Ovary (tissue), 9 donors: ENCODE measurements around the gene XPO6. TPM values are rescaled to one million over a fixed set of nuclear protein-coding genes. Genes with fewer than 3 reads are reported as not detected.

ENCODE experiments used
- DNase-seq, 5 donors: peaks; one replicate each; pipeline ENCODE4 v3.0.0-alpha.2; 2019 to 2020
- H3K27ac ChIP-seq, 2 donors: fragments of 200-600 bp; one replicate each; pipeline versions ENCODE4 v1.5.1 to v1.8.0; 2019 to 2022
- H3K27me3 ChIP-seq: fragments of 200-600 bp; one replicate; pipeline ENCODE4 v1.8.0; 2022
- H3K36me3 ChIP-seq: fragments of 200-600 bp; sonication (generic); one replicate; pipeline ENCODE4 v1.5.1; 2019
- H3K4me1 ChIP-seq: one replicate; pipeline ENCODE4 v1.8.1; 2013; ENCODE audit warnings: mild to moderate bottlenecking, moderate library complexity; ENCODE audit not compliant: insufficient read depth
- H3K4me3 ChIP-seq: fragments of 200-600 bp; sonication (generic); one replicate; pipeline ENCODE4 v1.5.1; 2017
- H3K9me3 ChIP-seq, 2 donors: fragments of 200-600 bp in 1 of 2; sonication (generic) in 1 of 2; one replicate each; pipeline versions ENCODE4 v1.5.1 to v1.8.1; 2013 to 2019; ENCODE audit warnings: mild to moderate bottlenecking in 1 of 2, moderate library complexity in 1 of 2
- CTCF ChIP-seq, 3 donors: fragments of 450-650 bp in 2 of 3; fragments of 200-600 bp in 1 of 3; IDR thresholded peaks; one replicate each; pipeline versions ENCODE4 v1.5.1 to v1.8.0; 2016 to 2022; ENCODE audit warnings: antibody characterized with exemption in 3 of 3, mild to moderate bottlenecking in 1 of 3
- EP300 ChIP-seq: sonication (generic); formaldehyde crosslinking; IDR thresholded peaks from one replicate; pipeline ENCODE4 v1.6.1; 2017; ENCODE audit warnings: antibody characterized with exemption
- POLR2A ChIP-seq: fragments of 450-650 bp; IDR thresholded peaks from one replicate; pipeline ENCODE4 v1.6.1; 2017; ENCODE audit warnings: antibody characterized with exemption, mild to moderate bottlenecking, moderate library complexity
- WGBS, 3 donors: extraction: QIAGEN DNeasy Blood & Tissue Kit in 1 of 3; methylation state at CpG; one replicate each; pipeline versions ENCODE4 v1.1.5 to v1.1.7; 2013 to 2017; 5-methylcytosine and 5-hydroxymethylcytosine counted together
- intact Hi-C, 4 donors: fragments of 100-400 bp; cut with DNase I; formaldehyde crosslinking; loops; one replicate each; pipeline versions ENCODE4 v1.11.0 to v1.15.1; 2022 to 2023
- polyA plus RNA-seq, 2 donors: library from polyadenylated mRNA; stranded (reverse); fragments of 200-250 nt in 1 of 2; fragments of 350-450 nt in 1 of 2; fragmentation: Illumina TruSeq in 1 of 2; extraction: RNeasy Lipid Tissue Mini Kit (QIAGEN cat#74804) in 1 of 2; gene quantifications; one replicate each; pipeline ENCODE4 v1.2.3, GENCODE V29; 2013 to 2014
- total RNA-seq, 7 donors: library from RNA; depleted of rRNA in 2 of 7; stranded (reverse); fragments of >200 nt in 2 of 7; fragmentation: NEBNext Ultra II Directional in 3 of 7; extraction: Animal tissue kit (Norgen Biotek cat#: 25700) in 3 of 7; gene quantifications; one replicate each; pipeline versions ENCODE4 v1.1.0 to v1.2.4, GENCODE V29; 2016 to 2023
- donor health status: DM: no; HTN: no; CAD: no; lungs with moderate emphysema.
- donor health status: DM: no; HTN: no; CAD: no.
- donor health status: Bipolar disorder and iron deficiency.
- donor health status: DM: yes; HTN: yes; CAD: no.
- donor health status: DM: no; HTN: no; CAD: no.
- donor health status: DM: yes; HTN: yes; CAD: no.

The XPO6 gene
- total and polyA plus RNA-seq, 9 donors, result 30.3 to 98.2 (median 65.0) TPM

GRCh38 chr16:28161626-28162025, 50.1 kb downstream of the XPO6 start:
- no peak for DNase-seq
- Histone ChIP-seq H3K36me3 (no peaks in the 10 kb centered on the region), H3K4me1 (peaks cover 8% of the 10 kb centered on the region), H3K27ac (no peak overlapping the region), H3K9me3 (no peaks in the 10 kb centered on the region), H3K27me3 (no peaks in the 10 kb centered on the region), H3K4me3 (no peak overlapping the region)
- TF ChIP-seq EP300 (no peak), CTCF (IDR thresholded peaks at IDR 0.05) (no peak), POLR2A (no peak)
- intact Hi-C loops, result no loop called here

GRCh38 chr16:28158136-28158535, 53.6 kb downstream of the XPO6 start:
- DNase-seq, result no peak
- intact Hi-C loops, result no loop called here
- Histone ChIP-seq H3K4me3 (no peak overlapping the region), H3K27ac (no peak overlapping the region), H3K36me3 (no peaks in the 10 kb centered on the region), H3K9me3 (no peaks in the 10 kb centered on the region), H3K4me1 (peaks cover 3% of the 10 kb centered on the region), H3K27me3 (no peaks in the 10 kb centered on the region)
- 8 to 11% (median 10%) methylated on average over 1 of the region's 1 CpG for WGBS, 3 donors
- TF ChIP-seq CTCF (IDR thresholded peaks at IDR 0.05) (no peak), EP300 (no peak), POLR2A (no peak)

- peaks cover 3% of the 10 kb centered on the region for H3K4me1 ChIP-seq
- intact Hi-C loops, result no loop called here
- H3K27ac ChIP-seq, result no peak overlapping the region
- WGBS, 3 donors, result 96 to 97% (median 96%) methylated on average over 10 of the region's 10 CpGs
- no peak overlapping the region for H3K4me3 ChIP-seq
- no peak for DNase-seq
- no peaks in the 10 kb centered on the region for H3K27me3 ChIP-seq
- H3K9me3 ChIP-seq, result no peaks in the 10 kb centered on the region
- H3K36me3 ChIP-seq, result no peaks in the 10 kb centered on the region
- TF ChIP-seq CTCF (IDR thresholded peaks at IDR 0.05) (no peak), EP300 (no peak), POLR2A (no peak)
Observed at GRCh38 chr16:28156056-28156680, 55.6 kb downstream of the XPO6 start.

- WGBS, 3 donors, result 75 to 83% (median 81%) methylated on average over 3 of the region's 3 CpGs
- intact Hi-C loops, result no loop called here
- H3K27me3 ChIP-seq, result no peaks in the 10 kb centered on the region
- peaks cover 3% of the 10 kb centered on the region for H3K4me1 ChIP-seq
- no peak overlapping the region for H3K27ac ChIP-seq
- no peak for DNase-seq
- H3K9me3 ChIP-seq, result no peaks in the 10 kb centered on the region
- no peak overlapping the region for H3K4me3 ChIP-seq
- TF ChIP-seq EP300 (no peak), POLR2A (no peak), CTCF (IDR thresholded peaks at IDR 0.05) (no peak)
- H3K36me3 ChIP-seq, result no peaks in the 10 kb centered on the region
Observed at GRCh38 chr16:28155293-28155692, 56.5 kb downstream of the XPO6 start.
